GM12801 (cell line): ENCODE results near the gene SCT.

ENCODE experiments used
- TF ChIP-seq, protein P1 (sequence below): IDR thresholded peaks from one replicate; pipeline ENCODE4 v1.5.1; 2011; ENCODE audit warnings: control low read depth; ENCODE audit not compliant: insufficient read length; ENCODE audit errors: extremely low read depth

The SCT gene

GRCh38 chr11:638631-639331 lies 11.8 kb upstream of the SCT start:
- TF ChIP-seq, protein P1, sequence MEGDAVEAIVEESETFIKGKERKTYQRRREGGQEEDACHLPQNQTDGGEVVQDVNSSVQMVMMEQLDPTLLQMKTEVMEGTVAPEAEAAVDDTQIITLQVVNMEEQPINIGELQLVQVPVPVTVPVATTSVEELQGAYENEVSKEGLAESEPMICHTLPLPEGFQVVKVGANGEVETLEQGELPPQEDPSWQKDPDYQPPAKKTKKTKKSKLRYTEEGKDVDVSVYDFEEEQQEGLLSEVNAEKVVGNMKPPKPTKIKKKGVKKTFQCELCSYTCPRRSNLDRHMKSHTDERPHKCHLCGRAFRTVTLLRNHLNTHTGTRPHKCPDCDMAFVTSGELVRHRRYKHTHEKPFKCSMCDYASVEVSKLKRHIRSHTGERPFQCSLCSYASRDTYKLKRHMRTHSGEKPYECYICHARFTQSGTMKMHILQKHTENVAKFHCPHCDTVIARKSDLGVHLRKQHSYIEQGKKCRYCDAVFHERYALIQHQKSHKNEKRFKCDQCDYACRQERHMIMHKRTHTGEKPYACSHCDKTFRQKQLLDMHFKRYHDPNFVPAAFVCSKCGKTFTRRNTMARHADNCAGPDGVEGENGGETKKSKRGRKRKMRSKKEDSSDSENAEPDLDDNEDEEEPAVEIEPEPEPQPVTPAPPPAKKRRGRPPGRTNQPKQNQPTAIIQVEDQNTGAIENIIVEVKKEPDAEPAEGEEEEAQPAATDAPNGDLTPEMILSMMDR, result no peak

DNA sequence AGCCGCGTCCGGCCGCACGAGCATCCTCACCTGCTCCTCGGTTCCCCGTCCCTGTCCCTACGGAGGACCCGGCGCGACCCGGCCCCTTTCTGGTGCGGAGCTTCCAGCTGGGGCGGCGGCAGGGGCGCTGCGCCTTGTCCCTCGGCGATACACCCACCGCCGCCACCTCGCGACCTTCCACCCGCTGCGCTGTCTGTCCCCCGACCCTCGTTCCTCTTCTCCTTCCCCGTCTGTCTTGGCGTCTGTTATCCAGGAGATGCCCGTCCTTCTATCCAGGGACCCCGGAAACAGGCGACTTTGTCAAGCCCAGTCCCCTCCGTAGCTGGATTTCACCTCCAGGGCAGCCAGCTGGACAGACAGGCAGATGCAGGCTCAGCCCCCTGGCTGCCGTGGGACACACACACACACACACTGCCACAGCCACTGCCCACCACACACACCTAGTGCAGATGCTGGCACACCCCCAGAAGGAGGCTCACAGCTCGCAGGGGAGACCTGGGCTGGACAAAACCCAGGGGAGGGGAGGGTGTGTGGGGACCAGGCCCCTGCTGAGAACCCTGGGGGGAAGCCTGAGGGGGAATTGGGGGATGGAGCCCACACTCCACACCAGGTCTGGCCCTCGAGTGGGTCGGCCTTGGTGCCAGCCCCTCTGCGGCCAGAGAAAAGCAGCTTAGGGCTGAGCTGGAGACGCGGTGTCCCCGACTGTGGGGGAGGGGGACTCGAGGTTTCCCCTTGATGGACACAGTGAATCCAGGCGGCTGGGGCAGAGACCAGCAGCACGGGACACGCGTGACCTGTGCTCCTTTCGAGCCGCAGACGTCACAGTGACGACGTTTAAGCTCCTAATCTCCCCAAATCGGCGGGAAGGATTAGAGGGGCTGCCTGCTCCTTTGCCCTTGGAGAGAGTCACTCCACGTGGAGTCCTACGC lies 10.9 kb upstream of the SCT start:
- TF ChIP-seq, protein P1, result no peak

DNA sequence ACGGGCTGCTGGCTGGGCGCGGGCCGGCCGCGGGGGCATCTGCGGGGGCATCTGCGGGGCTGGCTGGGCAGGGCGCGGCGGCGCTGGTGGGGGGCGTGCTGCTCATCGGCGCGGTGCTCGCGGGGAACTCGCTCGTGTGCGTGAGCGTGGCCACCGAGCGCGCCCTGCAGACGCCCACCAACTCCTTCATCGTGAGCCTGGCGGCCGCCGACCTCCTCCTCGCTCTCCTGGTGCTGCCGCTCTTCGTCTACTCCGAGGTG lies 10.3 kb upstream of the SCT start:
- TF ChIP-seq, protein P1, result no peak

- TF ChIP-seq, protein P1, result no peak
Measured at GRCh38 chr11:636511-637332, 9.7 kb upstream of the SCT start, which contains the start of gene DRD4. Gene DRD4, plus strand, starts transcription at chr11:637269. Its CDS starts 36 bp downstream, at chr11:637305.

DNA sequence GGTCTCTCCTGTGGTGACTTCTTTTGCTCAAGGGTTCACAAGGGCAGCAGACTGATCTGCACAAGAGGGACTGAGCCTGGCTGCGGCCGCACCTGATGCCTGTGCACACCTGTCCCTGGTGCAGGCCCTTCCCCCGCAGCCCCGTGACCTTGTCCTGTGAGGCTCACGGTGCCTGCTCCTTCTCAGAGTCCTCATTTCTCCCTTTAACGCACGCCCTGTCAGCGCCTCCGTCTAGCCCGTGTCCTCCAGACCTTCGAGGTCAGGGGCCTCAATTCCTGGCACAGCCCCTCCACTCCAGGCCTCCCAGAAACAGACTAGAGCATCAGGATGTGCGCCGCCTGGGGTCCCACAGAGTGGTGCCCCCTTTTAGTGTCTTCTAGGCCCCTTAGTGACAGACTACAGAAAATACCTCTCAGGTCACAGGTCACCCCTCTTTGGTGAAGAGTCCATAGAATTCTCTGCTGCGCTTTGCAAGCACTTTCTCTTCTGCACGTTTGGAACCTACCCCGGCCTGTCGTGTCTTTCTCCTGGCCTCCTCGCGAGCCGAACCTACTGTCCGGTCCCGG lies 9.0 kb upstream of the SCT start:
- TF ChIP-seq, protein P1, result no peak

DNA sequence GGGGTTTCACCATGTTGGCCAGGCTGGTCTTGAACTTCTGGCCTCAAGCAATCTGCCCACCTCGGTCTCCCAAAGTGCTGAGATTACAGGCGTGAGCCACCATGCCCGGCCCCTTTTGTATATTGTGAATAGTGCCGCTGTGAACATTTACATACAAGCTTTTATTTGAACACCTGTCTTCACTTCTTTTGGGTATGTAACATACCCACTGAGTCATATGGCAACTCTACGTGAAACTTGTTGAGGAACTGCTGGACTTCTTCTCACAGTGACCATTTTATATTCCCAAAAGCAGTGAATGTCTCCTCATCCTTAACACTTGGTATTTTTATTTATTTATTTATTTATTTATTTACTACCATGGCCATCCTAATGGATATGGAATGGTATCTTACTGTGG lies 3.9 kb upstream of the SCT start:
- TF ChIP-seq, protein P1, result no peak

- TF ChIP-seq, protein P1, result no peak
Measured at GRCh38 chr11:629237-629583, 2.2 kb upstream of the SCT start.
